Stimulated activated CD8-positive, alpha-beta memory T cell treated with anti-CD3 and anti-CD28 coated beads, Interleukin-4, amount 100 ng/mL, for 1 hour (primary cell): ENCODE results near the gene TTN.
"Not testable (repeated sequence)": the region's sequence is repeated elsewhere in the genome, so short reads cannot be mapped to it uniquely, and the experiment has no call there.

Experiments
- DNase-seq, 2 donors: peaks; one replicate each; pipeline ENCODE4 v3.0.0-alpha.2; 2020; ENCODE audit warnings: low read depth in 2 of 2, low spot score in 1 of 2

Gene TTN

DNA sequence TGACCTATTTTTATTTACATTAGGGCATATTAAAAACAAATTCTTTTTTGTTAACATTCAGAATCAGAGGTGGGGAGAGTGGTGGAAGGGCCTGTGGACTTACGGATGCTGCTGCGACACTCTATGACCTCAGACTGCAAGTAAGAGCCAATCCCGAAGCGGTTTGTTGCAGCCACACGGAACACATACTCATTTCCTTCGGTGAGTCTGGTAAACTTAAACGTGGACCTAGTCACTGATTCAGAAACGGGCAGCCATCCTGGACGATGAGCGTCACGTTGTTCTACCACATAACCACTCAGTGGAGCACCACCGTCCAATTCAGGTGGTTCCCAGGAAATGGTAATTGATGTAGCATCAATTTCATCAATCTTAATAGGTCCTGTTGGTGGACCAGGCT is 265.1 kb downstream of the TTN start:
- DNase-seq: no peak

GRCh38 chr2:178536037-178536436 is 271.2 kb downstream of the TTN start:
- DNase-seq: no peak

GRCh38 chr2:178531168-178531567 is 276.1 kb downstream of the TTN start:
- no peak for DNase-seq

DNA sequence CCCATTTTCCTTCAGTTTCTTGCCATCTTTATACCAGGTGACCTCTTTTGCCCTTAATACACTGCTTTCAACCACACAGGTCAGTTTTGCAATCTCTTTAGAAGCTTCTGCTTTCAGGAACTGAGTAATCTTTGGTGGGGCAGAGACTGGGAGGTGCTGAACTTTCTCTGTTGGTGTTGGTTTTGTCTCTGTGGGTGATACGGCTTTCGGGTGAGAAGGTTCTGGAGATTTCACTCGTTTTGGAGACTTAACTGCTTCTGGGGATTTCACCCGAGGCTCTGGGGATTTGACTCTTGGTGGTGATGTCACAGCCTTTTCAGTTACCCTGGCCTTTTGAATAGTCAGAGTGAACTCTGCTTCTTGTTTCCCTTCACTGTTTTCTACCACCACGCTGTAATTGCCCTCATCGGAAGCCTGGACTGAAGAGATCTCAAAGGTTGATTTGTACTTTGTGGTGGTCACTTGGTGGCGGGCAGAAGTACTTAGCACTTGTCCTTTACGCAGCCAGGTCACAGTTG is 276.5 kb downstream of the TTN start:
- no peak for DNase-seq

- no peak for DNase-seq
Measured at GRCh38 chr2:178530131-178530530, 277.1 kb downstream of the TTN start.

- no peak for DNase-seq
Measured at GRCh38 chr2:178529194-178529593, 278.0 kb downstream of the TTN start.

GRCh38 chr2:178528647-178529046 is 278.6 kb downstream of the TTN start:
- DNase-seq: no peak

DNA sequence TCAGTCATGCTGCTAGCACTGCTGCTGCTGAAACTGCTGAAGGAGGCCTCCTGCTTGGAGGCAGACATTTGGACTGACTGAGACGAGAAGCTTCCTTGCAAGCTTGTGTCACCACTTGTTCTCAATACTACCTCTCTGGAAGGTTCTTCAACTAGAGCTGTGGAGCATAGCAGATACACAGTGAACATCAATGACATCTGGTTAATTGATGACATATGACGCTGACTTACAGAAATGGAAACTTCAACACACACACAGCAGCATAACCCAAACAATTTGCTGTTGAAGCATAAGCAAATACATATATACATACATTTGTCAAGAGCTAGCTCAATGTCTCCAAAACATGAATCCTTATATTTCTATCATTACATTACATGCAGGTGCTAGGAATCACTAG is 279.6 kb downstream of the TTN start:
- DNase-seq: no peak

DNA sequence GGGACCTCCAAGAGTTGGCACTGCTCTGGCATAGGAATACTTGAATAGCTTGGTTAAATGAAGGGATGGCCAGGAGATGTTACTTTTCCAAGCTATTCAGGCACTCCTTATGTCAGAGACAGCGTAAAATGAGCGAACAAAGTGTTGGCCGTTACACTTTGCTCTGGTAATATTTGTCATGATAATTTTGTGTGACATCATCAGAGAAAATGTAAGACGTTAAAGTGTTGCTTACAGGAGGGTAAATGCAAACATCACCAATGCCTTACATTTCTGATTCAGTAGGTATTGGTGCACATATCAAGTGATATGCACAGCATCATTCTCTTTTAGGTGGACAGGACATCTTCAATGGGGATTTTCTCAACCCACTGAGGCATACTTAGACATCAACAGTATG is 281.0 kb downstream of the TTN start:
- no peak for DNase-seq

DNA sequence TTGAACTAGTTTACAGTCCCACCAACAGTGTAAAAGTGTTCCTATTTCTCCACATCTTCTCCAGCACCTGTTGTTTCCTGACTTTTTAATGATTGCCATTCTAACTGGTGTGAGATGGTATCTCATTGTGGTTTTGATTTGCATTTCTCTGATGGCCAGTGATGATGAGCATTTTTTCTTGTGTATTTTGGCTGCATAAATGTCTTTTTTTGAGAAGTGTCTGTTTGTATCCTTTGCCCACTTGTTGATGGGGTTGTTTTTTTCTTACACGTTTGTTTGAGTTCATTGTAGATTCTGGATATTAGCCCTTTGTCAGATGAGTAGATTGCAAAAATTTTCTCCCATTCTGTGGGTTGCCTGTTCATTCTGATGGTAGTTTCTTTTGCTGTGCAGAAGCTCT is 281.8 kb downstream of the TTN start:
- not testable (repeated sequence) for DNase-seq

- not testable (repeated sequence) for DNase-seq
Measured at GRCh38 chr2:178525010-178525409, 282.2 kb downstream of the TTN start.

GRCh38 chr2:178523596-178524134 is 283.6 kb downstream of the TTN start:
- no peak for DNase-seq

DNA sequence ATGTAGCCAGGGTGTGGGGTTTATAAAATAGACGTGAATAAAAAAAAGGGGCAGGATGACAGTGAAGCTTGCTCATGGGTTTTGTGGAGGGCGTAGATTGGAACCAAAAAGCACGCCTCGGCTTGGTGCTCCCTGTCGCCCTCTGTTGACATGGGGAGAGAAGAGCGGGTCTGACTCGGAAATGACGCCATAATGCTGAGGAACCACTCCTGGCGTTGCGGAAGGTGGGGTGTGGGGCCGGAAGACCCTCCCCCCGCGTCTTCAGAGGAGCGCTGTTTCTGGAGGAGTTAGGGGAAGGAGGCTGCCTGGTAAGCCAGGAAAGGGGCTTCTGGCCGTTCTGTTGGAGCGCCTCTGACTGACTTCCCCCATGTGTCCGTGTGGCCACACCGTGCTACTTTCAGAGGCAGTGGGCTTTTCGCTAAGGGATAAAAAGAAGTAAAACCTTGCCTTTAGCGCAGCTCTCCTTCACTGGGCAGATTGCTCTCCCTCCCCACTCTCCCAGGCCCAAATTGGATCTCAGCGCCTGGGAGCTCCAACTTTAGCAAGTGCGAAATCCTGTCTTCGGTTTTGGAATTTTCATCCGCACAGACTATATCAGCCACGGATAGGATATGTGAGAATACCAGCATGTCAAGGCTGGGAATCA is 284.1 kb downstream of the TTN start:
- DNase-seq: peak; percentile 35 to 58

GRCh38 chr2:178521304-178522150 is 285.7 kb downstream of the TTN start:
- DNase-seq: no peak

GRCh38 chr2:178517496-178517895 is 289.7 kb downstream of the TTN start:
- DNase-seq: no peak

DNA sequence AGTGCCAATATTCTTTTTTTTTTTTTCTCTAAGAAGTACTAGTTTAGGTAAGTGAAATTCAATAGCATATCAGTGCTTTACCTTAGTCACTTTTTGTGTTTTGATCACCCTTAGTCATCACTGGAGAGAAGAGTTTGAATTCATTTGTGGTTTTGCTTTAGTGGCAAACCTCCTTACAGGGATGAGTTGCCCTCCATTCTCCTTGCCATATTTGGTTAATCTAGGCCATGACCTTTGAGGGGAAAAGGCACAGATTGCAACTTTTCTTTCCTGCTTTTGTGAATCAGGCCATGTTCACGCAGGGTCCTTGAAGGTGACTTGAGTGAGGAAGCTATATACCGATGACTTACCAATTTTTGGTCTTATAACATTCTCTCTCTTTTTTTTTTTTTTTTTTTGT is 292.6 kb downstream of the TTN start:
- DNase-seq: no peak

- DNase-seq: no peak
Measured at GRCh38 chr2:178513876-178514275, 293.3 kb downstream of the TTN start.

- DNase-seq: no peak
Measured at GRCh38 chr2:178512484-178512883, 294.7 kb downstream of the TTN start.

DNA sequence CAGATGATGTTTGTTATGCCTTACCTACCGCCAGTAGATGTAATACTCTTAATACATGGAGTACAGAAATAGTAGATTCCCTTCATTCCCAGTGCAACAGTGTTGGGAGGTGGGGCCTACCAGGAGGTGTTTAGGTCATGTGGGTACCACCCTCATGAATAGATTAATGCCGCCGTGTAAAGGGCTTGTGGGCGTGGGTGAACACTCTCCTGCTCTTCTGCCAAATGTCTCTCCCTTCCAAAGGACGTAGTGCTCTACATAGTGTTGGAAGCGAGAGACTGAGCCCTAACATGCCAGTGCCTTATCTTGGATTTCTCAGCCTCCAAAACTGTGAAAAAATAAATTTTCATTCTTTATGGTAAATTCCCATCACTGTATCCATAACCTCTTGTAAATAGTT is 296.8 kb downstream of the TTN start:
- no peak for DNase-seq

GRCh38 chr2:178508646-178509045 is 298.6 kb downstream of the TTN start:
- DNase-seq: no peak

DNA sequence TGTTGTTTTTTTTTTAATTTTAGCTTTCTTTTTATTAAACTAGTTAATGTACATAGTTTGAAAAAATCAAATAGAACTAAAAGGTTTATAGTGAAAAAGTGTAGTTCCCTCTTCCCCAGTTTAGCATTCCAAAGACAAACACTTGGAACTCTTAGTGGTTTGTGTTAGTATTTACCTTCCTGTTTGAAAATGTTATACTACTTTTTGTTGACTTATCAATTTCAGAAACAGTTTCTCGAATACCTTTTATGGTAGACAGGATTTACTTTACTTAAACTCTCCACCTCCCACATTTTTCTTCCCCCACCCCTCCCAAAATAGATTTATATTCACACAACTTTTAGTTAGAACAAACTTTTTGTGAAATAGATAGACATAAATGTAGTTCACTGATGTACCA is 300.3 kb downstream of the TTN start:
- DNase-seq: no peak

DNA sequence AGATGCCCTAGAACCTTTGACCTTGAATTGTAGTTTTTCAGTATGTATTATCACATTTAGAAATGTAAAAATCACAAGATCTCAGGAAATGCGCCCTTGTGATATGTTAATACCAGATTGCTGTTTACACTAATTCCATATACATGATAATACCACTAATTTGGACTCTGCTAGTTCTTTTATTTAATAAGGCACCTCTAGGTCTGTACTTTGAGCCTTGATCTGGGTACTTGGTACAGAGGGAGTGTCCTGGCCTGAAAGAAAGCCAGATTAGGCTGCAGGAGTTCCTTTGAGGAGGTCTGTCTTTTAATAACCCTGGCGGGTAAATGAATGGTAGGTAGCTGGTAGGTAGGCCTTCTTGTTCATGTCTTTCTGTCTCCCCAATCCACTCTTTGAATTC is 300.7 kb downstream of the TTN start:
- DNase-seq: no peak
